ENCODE measurements around the gene PDE6B.

PDE6B gene

DNA sequence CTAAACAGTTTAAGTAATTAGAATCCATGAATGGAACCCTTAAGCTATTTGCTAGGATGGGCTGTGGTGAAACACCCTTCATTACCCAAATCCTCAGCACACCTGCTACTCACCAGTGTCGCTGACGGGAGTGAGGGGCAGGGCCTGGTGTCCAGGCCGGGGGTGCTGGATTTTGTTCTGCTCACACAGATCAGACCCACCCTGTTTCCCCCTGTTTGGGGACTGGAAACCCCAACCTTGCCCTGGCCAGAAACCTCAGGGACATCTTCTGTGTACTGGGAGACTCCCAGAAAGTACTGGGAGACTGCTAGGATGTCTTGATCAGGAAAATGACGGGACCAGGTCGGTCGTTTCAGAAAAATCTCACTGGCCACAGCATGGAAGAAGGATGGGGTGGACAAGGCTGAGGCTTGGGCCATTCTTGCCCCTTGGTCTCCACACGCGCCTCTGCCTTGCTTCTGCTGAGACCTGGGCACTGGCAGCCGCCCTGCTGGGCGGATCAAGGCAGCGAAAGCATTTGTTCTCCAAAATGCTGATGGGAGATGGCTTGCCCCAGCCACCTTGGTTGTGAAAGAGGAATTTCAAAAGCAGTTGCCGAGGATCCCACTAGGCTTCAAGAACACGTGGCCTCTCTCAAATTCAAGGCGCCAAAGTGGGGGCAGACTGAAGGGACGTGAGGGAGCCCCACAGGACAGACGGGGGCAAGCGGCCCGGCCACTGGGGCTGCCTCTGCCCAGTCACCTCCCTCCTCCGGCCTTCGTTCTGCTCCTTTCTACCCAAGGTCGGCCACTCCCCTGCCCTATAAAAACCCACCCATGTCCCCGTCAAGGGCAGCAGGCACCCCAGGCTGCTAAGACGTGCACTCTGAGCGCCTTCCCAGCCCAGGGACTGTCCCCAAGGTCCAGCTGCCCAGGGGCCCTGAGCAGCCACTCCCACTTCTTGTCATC, 23.5 kb upstream of the PDE6B start:
- H3K4me3 ChIP-seq (ENCODE audit: low read length), result no peak overlapping the region
- TF ChIP-seq, protein P1, sequence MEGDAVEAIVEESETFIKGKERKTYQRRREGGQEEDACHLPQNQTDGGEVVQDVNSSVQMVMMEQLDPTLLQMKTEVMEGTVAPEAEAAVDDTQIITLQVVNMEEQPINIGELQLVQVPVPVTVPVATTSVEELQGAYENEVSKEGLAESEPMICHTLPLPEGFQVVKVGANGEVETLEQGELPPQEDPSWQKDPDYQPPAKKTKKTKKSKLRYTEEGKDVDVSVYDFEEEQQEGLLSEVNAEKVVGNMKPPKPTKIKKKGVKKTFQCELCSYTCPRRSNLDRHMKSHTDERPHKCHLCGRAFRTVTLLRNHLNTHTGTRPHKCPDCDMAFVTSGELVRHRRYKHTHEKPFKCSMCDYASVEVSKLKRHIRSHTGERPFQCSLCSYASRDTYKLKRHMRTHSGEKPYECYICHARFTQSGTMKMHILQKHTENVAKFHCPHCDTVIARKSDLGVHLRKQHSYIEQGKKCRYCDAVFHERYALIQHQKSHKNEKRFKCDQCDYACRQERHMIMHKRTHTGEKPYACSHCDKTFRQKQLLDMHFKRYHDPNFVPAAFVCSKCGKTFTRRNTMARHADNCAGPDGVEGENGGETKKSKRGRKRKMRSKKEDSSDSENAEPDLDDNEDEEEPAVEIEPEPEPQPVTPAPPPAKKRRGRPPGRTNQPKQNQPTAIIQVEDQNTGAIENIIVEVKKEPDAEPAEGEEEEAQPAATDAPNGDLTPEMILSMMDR (conservative IDR thresholded peaks at IDR 0.05; ENCODE audit: low read length), result no peak
- no peak for DNase-seq (ENCODE audit: low read depth)

DNA sequence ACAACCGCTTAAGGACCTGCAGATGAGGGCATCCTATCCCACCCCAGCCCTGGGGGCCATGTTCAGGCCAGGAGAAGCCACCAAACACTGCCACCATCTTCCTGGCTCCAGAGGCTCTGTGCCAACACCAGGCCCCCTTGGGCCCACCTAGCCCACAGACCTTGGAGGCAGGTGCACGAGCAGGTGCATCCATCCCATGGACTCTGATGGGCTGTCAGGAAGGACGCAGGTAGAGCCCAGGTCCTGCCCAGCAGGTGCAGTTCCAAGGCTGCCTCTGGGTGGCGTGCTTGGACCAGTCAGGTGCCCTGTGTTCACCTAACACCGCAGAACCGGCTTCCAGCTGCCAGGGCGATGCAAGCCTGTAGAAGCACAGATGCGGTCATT, 22.8 kb upstream of the PDE6B start:
- TF ChIP-seq, protein P1 (conservative IDR thresholded peaks at IDR 0.05; ENCODE audit: low read length), result 0 out of 2 replicates have a peak, but pooled peaks have one; percentile 3
- no peak overlapping the region for H3K4me3 ChIP-seq (ENCODE audit: low read length)
- DNase-seq (ENCODE audit: low read depth), result no peak

DNA sequence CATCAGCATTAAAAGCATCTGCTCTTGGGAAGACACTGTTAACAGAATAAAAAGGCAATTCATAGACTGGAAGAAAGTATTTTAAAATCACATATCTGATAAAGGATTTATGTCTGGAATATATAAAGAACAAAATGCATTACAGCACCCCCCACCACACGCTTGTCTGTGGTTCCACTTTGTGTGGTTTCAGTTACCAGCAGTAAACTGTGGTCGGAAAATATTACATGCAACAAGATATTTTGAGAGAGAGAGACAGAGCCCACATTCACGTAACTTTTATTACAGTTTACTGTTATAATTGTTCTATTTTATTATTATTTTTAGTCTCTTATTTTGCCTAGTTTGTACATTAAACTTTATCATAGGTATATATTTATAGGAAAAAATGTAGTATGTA, 21.2 kb upstream of the PDE6B start:
- no peak for DNase-seq (ENCODE audit: low read depth)
- H3K4me3 ChIP-seq (ENCODE audit: low read length), result no peak overlapping the region
- TF ChIP-seq, protein P1 (conservative IDR thresholded peaks at IDR 0.05; ENCODE audit: low read length), result no peak

DNA sequence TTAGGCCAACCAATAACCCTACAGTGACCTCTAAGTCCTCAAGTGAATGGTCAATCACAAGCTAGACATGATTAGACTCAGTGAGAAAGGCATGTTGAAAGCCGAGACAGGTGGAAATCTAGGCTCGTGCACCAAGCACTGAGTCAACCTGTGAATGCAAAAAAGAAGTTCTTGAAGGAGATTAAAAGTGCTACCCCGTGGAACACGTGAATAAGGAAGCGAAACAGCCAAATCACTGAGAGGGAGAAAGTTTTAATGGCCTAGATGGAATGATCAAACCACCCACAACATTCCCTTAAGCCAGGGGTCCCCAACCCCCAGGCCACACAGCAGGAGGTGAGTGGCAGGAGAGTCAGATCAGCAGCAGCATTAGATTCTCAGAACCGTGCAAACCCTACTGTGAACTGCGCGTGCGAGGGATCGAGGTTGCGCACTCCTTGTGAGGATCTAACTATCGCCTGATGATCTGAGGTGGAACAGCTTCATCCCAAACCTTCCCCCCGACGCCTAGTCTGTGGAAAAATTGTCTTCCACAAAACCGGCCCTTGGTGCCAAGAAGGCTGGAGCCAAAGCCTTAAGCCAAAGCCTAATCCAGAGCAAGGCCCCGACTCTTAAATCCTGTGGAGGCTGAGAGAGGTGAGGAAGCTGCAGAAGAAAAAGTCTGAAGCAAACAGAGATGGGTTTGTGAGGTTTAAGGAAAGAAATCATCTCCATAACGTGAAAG, 19.5 kb upstream of the PDE6B start:
- DNase-seq (ENCODE audit: low read depth), result no peak
- TF ChIP-seq, protein P1 (conservative IDR thresholded peaks at IDR 0.05; ENCODE audit: low read length), result no peak
- H3K4me3 ChIP-seq (ENCODE audit: low read length), result no peak overlapping the region

DNA sequence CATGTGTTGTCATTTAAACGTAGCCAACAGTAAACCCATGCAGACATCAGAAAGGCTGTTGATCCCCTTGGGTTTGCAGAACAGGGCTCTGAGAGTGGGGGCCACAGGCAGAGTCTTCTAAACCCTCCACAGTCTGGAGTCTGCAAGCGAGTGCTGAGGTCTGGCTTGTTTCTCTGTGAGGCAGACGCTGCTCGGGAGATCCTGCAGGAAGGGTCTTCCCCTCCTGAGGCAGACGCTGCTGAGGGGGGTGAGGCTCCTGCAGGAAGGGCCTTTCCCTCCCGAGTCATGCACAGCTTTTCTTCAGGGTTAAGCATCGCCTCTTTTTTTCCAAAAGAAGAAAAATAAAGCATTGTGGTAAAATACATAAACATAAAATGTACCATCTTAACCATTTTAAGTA, 17.1 kb upstream of the PDE6B start:
- no peak for DNase-seq (ENCODE audit: low read depth)
- H3K4me3 ChIP-seq (ENCODE audit: low read length), result no peak overlapping the region
- TF ChIP-seq, protein P1 (conservative IDR thresholded peaks at IDR 0.05; ENCODE audit: low read length), result no peak

DNA sequence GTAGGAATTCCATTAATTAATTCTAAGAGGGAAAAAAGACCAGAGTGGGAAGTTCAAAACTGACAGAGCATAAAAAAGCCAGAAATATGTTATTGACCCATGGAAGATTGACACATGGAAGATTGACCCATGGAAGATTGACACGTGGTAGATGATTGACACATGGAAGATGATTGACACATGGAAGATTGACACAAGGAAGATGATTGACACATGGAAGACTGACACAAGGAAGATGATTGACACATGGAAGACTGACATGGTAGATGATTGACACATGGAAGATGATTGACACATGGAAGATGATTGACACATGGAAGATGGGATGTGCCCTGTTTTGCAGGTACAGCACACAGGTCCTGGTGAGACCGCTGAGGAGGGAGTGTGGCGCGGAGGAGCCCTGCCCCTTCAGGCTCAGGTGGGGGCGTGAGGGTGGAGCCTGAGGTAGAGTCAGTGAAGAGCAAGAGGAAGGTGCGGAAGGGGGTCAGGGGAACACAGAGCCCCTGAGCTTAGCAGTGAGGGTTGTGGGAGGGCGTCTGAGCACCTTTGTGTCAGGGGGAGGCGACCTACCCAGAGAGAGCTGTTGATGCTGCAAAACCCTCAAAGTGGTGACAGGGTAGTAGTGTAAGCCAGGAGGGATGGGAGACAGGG, 15.8 kb upstream of the PDE6B start:
- no peak overlapping the region for H3K4me3 ChIP-seq (ENCODE audit: low read length)
- no peak for DNase-seq (ENCODE audit: low read depth)
- TF ChIP-seq, protein P1 (conservative IDR thresholded peaks at IDR 0.05; ENCODE audit: low read length), result no peak

Data from AG10803 (cell line).